SW 1271 (cell line): ENCODE data around the gene SND1.

ENCODE experiments used
- DNase-seq, 2 experiments: peaks; one replicate each; lab custom pipeline; 2025; lab: John Stamatoyannopoulos, UW

Gene SND1

GRCh38 chr7:127933146-127933545 is 281.2 kb downstream of the SND1 start:
- DNase-seq: no peak

GRCh38 chr7:127934711-127935110 is 282.7 kb downstream of the SND1 start:
- DNase-seq: no peak

DNA sequence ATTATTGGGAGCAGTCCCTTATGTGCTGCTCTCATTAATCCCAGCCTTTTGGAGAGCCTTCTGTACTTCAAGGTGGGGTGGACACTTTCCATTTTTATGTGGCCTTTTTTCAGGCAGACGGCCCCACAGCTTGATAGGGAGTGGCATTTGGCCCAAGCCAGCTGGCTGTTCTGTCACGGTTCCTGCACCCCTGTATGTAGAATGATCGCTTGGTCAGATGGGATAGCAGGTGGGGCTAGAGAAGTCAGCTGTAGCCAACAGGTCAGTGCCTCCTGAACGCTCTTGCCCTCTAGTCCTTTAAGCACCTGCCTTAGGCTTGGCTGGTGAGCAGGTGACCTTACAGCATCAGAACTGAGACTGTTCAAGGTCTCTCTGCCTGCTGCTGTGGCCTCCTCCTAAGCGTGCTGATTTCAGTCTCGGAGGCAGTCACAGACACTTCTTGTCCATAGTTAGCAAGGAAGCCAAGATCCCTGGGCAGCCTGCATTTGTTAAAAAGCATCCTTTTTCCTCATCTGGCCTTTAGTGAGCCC is 283.9 kb downstream of the SND1 start:
- DNase-seq: no peak

GRCh38 chr7:127937066-127937680 is 285.2 kb downstream of the SND1 start:
- no peak for DNase-seq

- peak in 1 of 2 experiments; percentile 32 for DNase-seq
Observed at GRCh38 chr7:127938588-127938987, 286.6 kb downstream of the SND1 start.

- DNase-seq: no peak
Observed at GRCh38 chr7:127940381-127941160, 288.6 kb downstream of the SND1 start.

- no peak for DNase-seq
Observed at GRCh38 chr7:127941476-127942210, 289.6 kb downstream of the SND1 start.

GRCh38 chr7:127943541-127944521 is 291.8 kb downstream of the SND1 start:
- no peak for DNase-seq

DNA sequence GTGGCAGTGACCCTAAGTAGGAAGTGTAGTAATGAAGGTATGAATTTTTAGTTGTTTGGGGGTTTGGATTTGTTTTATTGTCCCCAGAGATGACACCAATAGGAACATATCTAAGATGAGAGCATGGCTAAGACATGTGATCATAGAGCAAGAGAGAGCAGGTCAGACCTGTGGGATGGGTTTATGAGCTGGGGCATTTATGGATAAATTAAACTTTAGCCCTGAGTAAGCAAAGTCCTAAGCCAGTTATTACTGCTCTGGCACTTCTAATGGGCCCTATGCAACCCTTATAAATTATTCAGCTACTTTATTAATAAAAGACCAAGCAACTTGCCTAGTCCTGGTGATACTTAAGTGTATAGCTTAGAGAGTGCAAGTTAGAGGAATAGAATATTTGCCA is 294.1 kb downstream of the SND1 start:
- DNase-seq: no peak

- DNase-seq: no peak
Observed at GRCh38 chr7:127946847-127947246, 294.9 kb downstream of the SND1 start.

- DNase-seq: no peak
Observed at GRCh38 chr7:127948312-127948711, 296.3 kb downstream of the SND1 start.

- DNase-seq: no peak
Observed at GRCh38 chr7:127948930-127949329, 296.9 kb downstream of the SND1 start.

GRCh38 chr7:127949769-127950222 is 297.8 kb downstream of the SND1 start:
- DNase-seq: no peak

- DNase-seq: no peak
Observed at GRCh38 chr7:127950233-127950935, 298.4 kb downstream of the SND1 start.

DNA sequence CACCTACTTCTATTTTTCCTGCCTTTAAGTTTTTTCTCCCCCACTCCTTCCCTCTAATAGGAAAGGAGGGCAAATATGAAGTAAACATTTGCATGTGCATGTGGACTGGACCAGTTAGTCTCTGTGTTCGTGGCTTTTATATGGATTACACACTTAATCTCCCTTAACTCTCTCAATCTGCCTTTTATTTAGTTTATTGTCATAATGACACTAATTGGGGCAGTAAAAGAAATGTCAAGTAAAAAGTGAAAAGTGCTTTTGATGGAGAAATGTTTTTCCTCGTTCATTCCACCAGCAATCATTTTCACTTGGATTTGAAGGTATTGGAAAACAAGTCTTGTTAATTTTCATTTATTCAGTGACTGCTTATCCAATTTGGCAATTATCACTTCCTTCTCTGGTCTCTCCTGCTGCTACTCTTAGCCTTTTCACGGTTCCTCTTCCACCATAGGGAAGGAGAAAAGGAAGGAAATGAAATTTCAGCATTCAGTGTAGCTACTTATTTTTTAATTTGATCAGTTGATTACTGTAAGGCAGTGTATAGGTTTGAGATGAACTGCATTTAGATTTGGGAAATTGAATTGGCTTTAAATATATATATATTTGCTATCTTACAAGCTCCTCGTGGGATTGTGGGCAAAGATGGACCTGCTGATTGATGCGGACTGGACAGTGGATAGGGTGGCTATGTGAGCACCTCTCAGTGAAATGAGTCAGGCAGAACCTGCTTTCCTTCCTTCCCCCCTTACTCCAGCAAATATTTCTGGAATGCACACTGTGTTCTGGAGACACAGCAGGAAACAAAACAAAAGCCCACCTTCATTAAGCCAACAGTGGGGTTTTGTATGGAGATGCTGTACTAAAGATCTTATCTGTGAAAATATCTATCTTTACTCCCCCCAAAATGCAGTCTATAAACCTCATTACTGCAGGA is 301.7 kb downstream of the SND1 start:
- no peak for DNase-seq

DNA sequence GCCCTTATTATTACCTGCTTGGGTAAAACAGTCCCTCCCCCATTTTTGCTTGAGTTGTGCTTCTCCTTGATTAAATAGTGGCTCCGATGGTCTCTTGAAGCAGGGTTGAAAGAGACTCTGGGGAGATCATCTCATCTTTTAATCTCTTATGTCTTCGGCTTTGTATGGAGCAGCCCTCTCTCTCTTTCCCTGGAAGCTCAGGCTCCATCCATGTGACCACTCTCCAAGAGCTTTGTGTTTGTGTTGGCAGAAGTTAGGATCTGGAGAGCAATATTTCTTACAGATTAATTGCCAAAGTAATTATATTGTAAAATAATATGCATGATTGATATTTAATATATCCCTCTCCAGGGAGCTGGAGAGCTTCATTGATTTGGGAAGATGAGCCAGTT is 302.4 kb downstream of the SND1 start:
- DNase-seq: no peak

GRCh38 chr7:127955051-127955531 is 303.1 kb downstream of the SND1 start:
- DNase-seq: no peak

GRCh38 chr7:127957886-127958285 is 305.9 kb downstream of the SND1 start:
- DNase-seq: no peak

GRCh38 chr7:127959770-127960169 is 307.8 kb downstream of the SND1 start:
- no peak for DNase-seq
